Epithelial cell of esophagus (primary cell): ENCODE results near the gene VAT1.
"Not testable (repeated sequence)": the region's sequence is repeated elsewhere in the genome, so short reads cannot be mapped to it uniquely, and the experiment has no call there.

ENCODE experiments used
- DNase-seq: peaks from one replicate; pipeline ENCODE4 v3.0.0; 2010; ENCODE audit warnings: low read depth
- H3K4me3 ChIP-seq: 2 replicates; pipeline ENCODE4 v1.5.1; 2011; ENCODE audit warnings: mild to moderate bottlenecking, low read length, control low read depth
- CTCF ChIP-seq: IDR thresholded peaks from 2 replicates; pipeline ENCODE4 v1.5.1; 2011; ENCODE audit warnings: low read depth, mild to moderate bottlenecking, low read length, control low read depth, inconsistent platforms; ENCODE audit not compliant: insufficient read depth; ENCODE audit errors: missing control alignments

Gene VAT1

GRCh38 chr17:43056051-43056450 is 33.9 kb upstream of the VAT1 start:
- no peak overlapping the region for H3K4me3 ChIP-seq
- no peak for TF ChIP-seq CTCF
- DNase-seq: no peak

GRCh38 chr17:43053008-43053407 is 30.8 kb upstream of the VAT1 start:
- not testable (repeated sequence) for H3K4me3 ChIP-seq, DNase-seq

- no peak for TF ChIP-seq CTCF
- no peak overlapping the region for H3K4me3 ChIP-seq
- DNase-seq: no peak
Observed at GRCh38 chr17:43051969-43052368, 29.8 kb upstream of the VAT1 start.

GRCh38 chr17:43044024-43044423 is 21.8 kb upstream of the VAT1 start:
- DNase-seq: no peak
- no peak overlapping the region for H3K4me3 ChIP-seq
- no peak for TF ChIP-seq CTCF

- no peak for DNase-seq
- H3K4me3 ChIP-seq: no peak overlapping the region
- TF ChIP-seq CTCF: no peak
Observed at GRCh38 chr17:43043307-43043706, 21.1 kb upstream of the VAT1 start.

GRCh38 chr17:43042025-43042628 is 19.9 kb upstream of the VAT1 start:
- no peak for DNase-seq
- no peak overlapping the region for H3K4me3 ChIP-seq
- no peak for TF ChIP-seq CTCF

GRCh38 chr17:43040655-43041054 is 18.5 kb upstream of the VAT1 start:
- no peak for TF ChIP-seq CTCF
- H3K4me3 ChIP-seq: no peak overlapping the region
- no peak for DNase-seq
